Fibroblast of the conjunctiva (primary cell): ENCODE measurements around the gene PILRA.
"Not testable (repeated sequence)": the region's sequence is repeated elsewhere in the genome, so short reads cannot be mapped to it uniquely, and the experiment has no call there.

ENCODE experiments used
- DNase-seq: peaks from one replicate; pipeline ENCODE4 v3.0.0-alpha.2; 2010; ENCODE audit warnings: low read depth

PILRA gene

GRCh38 chr7:100358027-100358856 is 15.0 kb upstream of the PILRA start, which contains the start of gene PILRB:
PILRB (plus strand) TSS chr7:100358117; CDS start chr7:100358303, 186 bp downstream.
- DNase-seq: no peak

- no peak for DNase-seq
These were observed 14.5 kb upstream of the PILRA start for GRCh38 chr7:100358857-100359212.

- no peak for DNase-seq
These were observed 13.0 kb upstream of the PILRA start for GRCh38 chr7:100360135-100360854.

GRCh38 chr7:100363098-100363497 is 10.2 kb upstream of the PILRA start:
- DNase-seq: no peak

GRCh38 chr7:100363797-100364196 is 9.5 kb upstream of the PILRA start:
- DNase-seq: not testable (repeated sequence)

GRCh38 chr7:100364480-100364879 is 8.8 kb upstream of the PILRA start:
- no peak for DNase-seq

- DNase-seq: not testable (repeated sequence)
These were observed 7.3 kb upstream of the PILRA start for GRCh38 chr7:100365998-100366367.

- no peak for DNase-seq
These were observed 6.7 kb upstream of the PILRA start for GRCh38 chr7:100366411-100367250.

GRCh38 chr7:100367251-100367620 is 6.1 kb upstream of the PILRA start:
- no peak for DNase-seq

GRCh38 chr7:100367676-100368613 is 5.3 kb upstream of the PILRA start:
- DNase-seq: no peak

GRCh38 chr7:100369105-100369504 is 4.2 kb upstream of the PILRA start:
- no peak for DNase-seq

GRCh38 chr7:100370303-100370702 is 3.0 kb upstream of the PILRA start:
- no peak for DNase-seq

- DNase-seq: no peak
These were observed 2.5 kb upstream of the PILRA start for GRCh38 chr7:100370746-100371145.

GRCh38 chr7:100371561-100372171 is 1.6 kb upstream of the PILRA start:
- no peak for DNase-seq

- no peak for DNase-seq
These were observed 1.0 kb upstream of the PILRA start for GRCh38 chr7:100372256-100372655.

GRCh38 chr7:100372694-100373093 is 593 bp upstream of the PILRA start:
- no peak for DNase-seq

GRCh38 chr7:100373870-100374598 is 747 bp downstream of the PILRA start:
- DNase-seq: not testable (repeated sequence)

- DNase-seq: no peak
These were observed 1.3 kb downstream of the PILRA start for GRCh38 chr7:100374601-100375000.

- DNase-seq: no peak
These were observed 2.8 kb downstream of the PILRA start for GRCh38 chr7:100376066-100376465.

GRCh38 chr7:100378114-100378755 is 4.9 kb downstream of the PILRA start:
- DNase-seq: no peak
